ENCODE data around the gene S100A11.
"Not testable (repeated sequence)": the region's sequence is repeated elsewhere in the genome, so short reads cannot be mapped to it uniquely, and the experiment has no call there.

The S100A11 gene

DNA sequence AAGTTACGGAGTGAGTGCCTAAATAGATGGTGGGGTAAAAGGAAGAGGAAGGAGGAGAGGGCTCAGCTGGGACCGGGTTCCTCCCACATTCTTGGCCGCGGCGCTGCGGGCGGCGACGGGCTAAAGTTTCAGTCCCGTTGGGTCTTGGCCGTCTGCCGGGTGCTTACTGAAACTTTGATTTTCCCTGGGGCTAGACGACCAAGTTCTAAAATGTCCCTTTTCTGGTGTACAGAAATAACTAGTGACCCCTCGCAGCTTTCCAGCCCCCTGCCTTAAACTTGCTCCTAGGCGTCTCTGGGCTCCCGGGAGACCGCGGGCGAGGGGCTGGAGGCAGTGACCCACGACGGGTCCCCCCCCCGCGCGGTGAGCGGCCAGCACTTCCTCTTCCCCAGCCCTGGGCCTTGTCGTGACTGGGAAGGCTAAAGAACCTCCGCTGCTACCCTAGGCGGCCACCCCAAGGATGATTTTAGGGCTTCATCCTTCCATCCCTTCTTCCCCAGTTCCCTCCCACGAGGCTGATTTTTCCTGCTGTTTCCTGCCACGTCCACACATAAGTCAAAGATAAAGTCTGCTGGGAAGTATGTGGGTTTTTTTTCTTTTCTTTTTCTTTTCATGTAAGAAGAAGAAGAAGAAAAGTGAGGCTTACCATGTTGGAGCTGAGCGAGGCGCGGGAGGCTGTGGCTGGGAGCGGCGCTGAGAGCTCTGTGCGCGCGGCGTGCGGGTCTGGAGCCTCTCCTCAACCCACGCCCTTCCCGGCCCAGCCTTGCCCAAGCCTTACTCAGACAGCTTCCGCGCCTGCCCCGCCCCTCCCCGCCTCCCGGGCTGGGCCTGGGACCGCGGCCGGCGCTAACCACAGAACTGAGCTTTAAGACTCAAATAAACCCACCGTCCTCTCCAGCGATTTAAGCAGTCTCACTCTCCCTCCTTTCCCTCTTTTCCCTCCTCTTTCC is at the start of gene S100A11:
Gene S100A11 (minus strand): TSS at position 738 of the 950 bp plus-strand sequence. CDS start 89 bp downstream, at position 649.
- DNase-seq (ENCODE audit: low spot score), result peak; percentile 85

DNA sequence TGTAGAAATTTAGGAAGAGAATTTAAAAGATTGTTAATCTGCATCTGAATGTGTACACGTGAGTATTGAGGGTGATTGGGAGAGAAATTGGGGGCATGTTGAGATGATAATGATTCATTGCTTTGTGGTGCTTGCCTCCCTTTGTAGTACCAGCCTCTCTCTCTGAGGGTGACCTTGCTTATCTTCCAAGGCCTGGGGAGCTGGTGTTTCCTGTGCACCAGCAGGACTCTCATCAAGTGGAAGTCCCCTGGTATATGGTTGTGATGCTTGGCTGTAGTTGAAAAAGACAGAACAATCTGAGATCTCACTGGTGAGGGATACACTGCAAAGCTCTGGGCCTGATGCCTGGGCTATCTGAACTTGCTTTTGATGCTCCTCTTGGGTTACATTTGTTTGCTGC is 48.0 kb upstream of the S100A11 start:
- no peak for DNase-seq (ENCODE audit: low spot score)

DNA sequence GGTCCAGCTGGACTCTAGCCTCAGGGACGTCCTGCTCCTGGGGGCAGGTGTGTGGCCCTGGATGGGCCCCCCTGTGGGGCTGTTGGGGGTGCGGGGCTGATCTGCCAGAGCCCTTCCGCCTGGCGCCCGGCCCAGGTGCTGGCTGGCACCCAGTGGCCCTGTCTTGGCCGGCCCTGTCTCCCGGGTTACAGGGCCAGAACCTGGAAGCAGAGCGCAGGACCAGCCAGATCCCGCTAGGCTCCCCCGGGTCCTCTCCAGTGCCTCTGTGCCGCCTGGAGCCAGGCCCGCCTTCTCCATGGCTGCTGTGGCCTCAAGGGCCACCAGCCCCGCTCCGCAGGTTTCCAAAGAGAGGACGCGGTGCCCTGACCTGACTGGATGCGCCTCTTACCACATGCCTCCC is 44.2 kb upstream of the S100A11 start:
- DNase-seq (ENCODE audit: low spot score), result not testable (repeated sequence)

DNA sequence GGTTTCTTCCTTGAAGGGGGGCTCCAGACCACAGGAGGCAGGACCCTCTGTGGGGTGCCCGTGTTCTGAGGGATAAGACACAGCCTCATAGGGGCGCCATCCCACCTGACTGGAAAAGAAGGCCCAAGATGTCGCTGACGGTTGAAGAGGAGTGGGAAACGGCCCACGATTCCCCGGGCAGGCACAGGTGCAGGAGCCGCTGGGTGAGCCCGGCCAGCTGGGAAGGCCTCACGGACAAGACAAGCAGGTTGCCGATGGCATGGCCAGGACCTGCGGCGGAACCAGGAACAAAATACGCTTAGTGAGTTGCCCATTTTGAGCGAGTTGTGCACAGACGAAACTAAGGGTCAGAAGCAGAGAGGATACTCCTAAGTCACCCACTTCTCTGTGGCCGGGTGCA is 43.7 kb upstream of the S100A11 start:
- not testable (repeated sequence) for DNase-seq (ENCODE audit: low spot score)

DNA sequence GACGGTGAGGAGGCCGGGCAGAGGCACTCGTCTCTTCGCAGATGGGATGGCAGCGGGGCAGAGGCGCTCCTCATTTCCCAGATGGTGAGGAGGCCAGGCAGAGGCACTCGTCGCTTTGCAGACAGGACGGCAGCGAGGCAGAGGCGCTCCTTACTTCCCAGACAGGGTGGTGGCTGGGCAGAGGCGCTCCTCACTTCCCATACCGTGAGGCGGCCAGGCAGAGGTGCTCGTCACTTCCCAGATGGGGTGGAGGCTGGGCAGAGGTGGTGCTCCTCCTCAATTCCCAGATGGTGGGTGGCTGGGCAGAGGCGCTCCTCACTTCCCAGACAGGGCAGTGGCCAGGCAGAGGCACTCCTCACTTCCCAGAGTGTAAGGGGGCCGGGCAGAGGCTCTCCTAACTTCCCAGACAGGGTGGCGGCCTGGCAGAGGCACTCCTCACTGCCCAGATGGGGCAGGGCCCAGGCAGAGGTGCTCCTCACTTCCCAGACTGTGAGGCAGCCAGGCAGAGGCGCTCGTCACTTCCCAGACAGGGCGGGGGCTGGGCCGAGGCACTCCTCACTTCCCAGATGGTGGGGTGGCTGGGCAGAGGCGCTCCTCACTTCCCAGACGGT is 42.1 kb upstream of the S100A11 start:
- DNase-seq (ENCODE audit: low spot score), result no peak

DNA sequence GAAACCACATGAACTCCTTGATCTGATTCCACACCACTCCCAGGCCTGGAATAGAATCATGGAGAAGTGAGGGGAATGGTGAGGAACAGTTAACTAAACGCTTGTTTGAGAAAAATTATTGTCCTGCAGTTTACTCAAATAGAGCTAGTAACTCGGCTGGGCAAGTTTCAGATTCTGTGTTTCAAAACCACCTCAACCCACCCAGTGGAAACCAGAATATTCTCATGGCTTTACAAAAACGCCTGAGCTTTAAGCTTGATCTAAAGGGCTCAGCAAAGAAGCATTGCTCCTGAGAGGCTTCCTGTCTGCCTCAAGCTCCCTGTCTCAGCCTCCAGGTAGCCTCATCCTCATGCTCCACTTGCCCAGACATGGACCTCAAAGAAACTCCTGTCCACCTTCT is 35.5 kb upstream of the S100A11 start:
- no peak for DNase-seq (ENCODE audit: low spot score)

DNA sequence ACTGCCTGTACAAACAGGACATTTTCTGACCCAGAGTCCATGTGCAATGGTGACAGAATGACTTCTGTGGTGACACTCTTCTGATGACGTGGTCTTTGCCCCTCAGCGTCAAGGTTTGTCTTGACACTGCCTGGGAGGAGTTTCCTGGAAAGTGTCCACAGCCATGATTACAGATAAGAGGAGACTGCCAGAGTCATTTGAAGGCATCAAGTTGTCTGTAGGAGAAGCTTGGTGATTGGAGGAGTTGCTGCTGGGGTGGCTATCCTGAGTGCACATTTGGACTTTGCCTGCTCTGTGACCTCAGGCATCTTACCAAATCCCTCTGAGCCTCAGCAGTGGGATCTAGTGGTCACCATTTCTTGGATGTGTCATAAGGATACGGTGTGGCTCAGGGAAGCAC is 34.3 kb upstream of the S100A11 start:
- DNase-seq (ENCODE audit: low spot score), result no peak

DNA sequence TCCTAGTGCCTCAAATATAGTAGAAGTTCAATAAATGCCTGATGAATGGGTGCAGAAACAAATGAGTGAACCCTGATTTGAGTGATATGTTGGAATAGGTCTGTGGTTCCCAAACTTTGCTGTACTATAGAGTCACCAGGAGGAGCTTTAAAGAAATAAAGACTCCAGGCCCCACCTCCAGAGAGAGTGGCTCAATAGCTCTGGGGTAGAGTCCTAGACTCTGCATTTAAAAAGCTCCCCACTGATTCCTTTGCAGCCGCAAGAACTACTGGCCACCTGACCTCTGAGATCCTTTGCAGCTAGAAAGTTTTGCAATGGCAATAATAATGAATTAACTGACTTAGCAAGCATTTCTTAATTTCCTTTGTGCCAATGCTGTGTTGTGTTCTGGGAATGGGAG is 31.1 kb upstream of the S100A11 start:
- no peak for DNase-seq (ENCODE audit: low spot score)

DNA sequence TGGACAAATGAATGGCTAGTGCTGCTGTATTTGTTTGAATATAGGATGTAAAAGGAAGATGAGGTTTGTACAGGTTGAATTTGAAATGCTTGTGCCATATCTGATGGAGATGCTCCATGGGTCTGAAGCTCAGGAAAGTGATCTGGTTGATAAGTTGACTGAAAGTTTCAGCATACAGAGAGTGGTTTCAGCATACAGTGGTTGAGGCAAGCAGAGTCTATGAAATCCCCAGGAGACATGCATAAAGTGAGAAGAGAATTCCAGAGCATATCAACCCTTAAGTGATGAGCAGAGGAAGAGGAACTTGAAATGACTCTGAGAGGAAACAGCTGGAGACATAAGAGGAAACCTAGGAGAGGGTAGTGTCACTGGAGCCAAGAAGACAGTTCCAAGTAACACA is 30.3 kb upstream of the S100A11 start:
- no peak for DNase-seq (ENCODE audit: low spot score)

DNA sequence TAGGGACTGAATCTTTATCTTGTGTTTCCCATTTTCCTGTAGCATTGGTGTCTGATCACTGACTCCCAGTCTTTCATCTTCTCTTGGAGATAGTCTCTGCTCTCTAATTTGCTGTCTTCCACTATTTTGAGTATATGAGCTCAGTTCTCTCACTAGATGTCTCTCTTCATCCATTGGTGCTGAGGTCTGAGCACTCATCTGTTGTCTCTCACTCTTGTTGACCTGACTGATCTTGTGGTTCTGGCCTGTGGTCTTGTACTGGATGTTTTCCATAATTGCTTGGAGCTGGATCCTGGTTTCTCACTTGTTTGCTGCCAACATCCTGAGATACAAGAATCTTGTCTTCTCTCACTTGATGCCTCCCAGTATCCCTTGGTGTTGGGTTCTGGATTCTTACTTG is 25.1 kb upstream of the S100A11 start:
- DNase-seq (ENCODE audit: low spot score), result no peak

DNA sequence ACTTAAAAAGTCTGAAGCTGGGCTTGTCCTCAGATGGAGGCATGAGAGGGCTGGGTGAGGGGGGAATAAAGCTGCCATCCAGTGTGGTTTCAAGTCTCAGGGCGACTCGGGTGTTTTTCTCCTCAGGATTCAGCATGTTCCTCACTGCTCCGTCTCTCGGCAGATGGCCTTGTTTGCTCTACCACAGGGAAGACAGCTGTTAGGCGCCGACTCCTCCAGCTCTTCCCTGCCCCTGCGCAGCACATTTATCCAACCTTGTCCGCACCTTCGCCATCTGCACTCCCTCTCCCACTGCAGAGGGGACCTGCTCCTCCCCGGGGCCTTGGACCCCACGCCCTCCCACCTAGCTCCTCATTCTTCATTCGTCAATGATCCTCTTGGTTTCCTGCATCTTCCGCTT is 16.6 kb upstream of the S100A11 start:
- DNase-seq (ENCODE audit: low spot score), result no peak

DNA sequence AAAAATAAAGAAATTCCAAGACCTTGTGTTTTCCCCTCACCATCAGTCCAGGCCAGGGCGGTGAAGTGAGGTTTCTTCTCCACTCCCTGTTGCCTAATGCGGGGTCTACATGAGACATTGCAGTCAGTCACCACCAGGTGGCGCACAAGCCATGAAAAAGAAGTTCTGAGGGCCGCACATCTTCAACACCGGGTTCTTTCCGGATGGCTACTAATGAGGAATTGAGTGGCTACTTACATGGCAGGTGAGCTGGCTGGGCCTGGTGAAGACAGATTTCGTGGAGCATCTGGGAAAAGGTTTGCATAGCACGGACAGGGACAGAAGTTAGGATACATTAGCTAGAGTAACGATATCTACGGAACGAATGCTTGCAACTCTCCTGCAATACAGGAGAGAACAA is 15.8 kb upstream of the S100A11 start:
- DNase-seq (ENCODE audit: low spot score), result peak; percentile 81

DNA sequence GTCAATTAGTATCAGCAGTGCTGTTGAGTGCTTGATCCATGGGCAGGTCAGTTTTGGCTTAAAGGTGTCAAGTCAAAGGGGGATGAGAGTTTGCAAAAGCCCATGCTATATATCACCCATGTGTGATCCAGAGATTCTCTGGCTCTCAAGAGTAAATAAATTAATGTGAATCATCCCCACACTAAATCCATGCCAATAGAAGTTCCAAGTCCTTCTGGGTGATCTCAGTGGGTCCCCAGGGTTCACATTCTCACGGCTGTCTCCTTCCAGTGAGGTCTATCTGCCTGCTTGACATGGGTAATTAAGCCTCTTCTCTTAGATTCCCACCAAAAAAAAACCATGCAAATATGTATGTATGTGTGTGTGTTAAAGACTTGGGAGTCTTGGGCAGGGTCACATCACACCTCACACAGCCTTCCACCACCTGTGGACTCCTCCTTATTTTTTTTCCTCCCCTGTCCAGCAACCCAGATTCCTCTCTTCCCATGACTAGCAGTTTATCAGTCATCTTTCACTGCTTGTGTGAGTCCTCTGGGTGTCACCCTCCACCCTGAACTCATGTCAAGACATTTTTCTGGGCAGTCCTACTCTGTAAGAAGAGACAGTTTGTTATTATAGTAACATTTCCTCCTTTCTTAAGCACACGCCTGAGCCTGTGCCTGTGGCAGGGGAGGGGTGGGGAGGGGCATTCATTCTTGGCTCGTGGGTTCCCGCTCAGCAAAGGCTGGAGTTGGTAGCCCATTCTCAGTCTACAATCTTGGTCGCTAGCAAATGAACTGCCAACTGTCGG is 14.3 kb upstream of the S100A11 start:
- DNase-seq (ENCODE audit: low spot score), result no peak

DNA sequence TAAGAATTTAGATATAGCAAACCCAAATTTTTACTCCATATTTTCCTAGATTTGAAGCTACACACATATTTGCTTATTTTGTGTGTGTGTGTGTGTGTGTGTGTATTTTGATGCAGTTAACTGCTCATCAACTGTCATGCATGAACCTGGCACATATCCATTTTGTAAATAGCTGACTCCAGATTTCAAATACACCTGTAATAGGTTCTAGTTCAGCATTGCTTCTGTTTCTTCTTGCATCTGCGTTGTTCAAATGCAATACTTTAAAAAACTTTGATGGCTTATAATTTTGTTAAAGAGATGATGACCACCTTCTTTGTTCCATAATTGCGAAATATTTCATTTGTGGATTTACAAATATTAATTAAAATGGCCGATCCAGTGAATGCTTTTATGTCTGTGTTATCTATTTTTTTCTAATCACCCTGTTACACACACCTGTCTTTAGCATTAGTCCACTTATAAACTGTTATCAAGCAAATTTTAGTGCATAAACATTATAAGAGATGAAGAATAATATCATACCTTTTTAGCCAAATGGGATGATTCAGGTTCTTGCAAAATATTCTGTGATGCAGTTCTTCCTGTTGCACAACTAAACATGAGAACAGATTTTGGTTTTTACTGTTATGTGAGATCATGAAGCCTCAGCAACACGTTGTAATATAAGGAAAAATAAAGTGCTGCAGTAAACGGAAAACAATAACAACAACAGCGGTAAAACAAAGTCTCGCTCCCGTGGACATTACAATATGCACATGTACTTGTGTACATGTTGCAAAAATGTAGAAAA is 12.7 kb upstream of the S100A11 start:
- peak; percentile 21 for DNase-seq (ENCODE audit: low spot score)

DNA sequence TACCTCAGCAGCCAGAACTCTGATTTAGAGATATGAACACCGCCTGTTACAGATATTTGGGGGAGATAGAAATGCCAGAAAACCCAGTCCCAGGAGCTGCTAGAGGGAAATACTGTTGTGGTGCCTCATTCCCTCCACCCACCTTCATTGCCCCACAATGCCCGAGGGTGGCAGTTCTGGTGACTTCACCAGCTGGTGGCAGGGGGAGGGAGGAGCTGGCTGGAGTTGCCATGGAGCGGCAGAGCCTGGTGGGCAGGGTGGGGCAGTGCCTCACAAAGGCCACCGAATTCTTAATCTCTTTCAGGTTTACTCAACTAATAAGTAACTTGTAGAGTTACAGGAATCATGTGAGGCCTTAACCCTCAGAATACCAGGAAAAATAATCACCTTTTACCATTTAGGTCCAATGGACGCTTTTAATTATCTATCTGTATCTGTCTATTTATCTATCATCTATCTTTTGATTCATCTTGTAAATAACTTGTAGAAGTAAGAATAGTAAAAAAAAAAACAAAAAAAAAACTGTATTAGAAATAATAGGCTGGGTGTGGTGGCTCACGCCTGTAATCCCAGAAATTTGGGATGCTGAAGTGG is 11.7 kb upstream of the S100A11 start:
- DNase-seq (ENCODE audit: low spot score), result peak; percentile 80

DNA sequence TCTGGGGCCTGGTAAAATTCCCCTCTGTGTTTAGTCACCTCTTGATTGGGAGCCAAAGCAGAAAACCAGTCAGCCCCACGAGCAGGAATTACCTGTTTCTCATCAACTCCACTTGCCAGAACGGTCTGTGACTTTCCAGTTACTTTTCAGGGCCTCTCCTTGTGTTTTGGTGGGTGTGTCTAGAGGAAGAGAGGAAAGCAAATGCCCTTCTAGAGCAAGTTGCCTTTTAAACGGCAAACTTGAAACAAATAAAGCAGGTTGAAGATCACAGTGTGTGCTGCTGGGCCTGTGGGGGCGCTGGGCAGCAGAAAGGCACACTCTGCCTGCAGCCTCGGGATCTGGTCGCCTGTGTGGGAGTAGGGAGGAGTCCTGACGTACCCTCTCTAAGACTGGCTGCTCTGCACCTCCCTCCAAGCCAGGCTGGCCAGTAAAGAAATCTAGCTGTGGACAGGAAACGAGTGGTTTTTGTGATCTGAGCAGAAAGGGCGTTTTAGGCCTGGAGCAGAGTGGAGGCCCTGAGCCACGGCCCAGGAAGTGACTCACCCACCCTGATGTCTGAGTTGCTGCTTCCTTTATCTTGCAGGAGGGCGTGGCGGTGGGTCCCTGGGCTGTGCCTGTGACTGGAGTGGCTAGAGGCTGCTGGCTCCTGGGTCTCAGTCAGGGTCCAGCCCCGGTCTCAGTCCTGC is 11.1 kb upstream of the S100A11 start:
- peak; percentile 96 for DNase-seq (ENCODE audit: low spot score)

DNA sequence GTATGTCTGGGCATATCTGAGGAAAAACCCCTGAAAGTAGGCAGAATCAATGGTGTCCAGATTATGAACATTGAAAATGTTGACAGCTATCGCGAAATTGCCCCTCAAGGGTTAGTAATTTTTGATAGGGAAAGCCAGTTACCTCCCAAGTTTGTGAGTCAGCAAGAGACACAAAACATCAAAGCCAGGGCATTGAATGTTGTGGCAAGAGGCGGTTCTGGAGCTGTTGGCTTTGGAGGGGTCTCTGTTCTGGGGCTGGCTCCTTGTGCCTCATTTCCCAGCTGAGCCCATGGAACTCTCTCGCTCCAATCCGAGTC is 10.6 kb upstream of the S100A11 start:
- peak; percentile 17 for DNase-seq (ENCODE audit: low spot score)

DNA sequence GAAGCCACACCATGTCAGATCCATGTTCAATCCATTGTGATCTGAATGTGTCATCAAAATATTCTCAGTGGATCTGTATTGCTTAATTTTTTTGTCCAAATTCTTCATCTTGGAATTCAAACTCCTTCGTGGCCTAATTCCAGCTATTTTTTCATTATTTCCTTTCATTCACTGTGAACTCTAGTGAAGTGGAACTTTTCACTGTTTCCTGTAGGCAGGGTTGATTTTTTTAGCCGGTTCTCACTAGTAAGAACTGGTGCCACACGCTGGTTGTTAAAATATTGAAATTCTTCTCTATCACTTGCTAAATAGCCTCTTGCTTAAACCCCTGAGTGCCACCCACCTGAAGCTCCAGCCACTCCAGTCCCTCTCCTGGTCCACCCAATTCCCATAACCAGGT is 7.6 kb upstream of the S100A11 start:
- DNase-seq (ENCODE audit: low spot score), result no peak

DNA sequence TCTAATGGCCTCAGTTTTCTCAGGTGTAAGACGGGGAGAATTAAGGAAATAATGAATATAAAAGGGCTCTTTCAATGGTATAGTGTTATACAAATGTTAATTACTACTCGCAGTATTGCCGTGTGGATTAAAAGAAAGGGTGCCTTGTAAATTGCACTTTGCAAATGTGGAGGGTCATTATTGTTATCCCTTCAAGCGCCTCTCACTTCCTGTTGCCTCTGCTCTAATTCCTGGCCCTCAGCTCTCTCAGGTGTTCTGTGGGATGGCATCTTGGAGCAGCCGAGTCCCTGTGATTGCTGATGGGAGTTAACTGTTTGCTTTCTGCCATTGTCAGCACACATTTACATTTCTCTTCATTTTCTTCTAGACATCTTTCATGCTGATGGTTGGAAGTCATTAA is 7.1 kb upstream of the S100A11 start:
- no peak for DNase-seq (ENCODE audit: low spot score)

DNA sequence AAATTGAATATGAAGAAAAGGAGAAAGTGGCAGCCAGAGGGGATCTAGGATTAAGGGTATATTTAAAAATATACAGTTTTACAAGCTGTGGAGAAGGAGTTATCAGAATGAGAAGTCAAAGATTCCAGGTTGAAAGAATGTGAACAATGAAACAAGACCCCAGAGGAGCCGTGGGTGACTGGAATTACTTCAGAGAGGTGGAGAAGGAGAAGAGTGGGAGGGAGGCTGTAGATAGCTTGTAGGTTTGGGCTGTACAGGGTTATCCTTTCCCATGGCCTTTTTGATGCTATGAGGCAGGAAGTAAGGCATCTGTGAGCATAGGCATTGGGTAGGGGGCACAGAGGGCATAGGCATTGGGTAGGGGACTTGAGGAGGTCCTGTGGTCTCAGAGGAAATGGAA is 5.2 kb upstream of the S100A11 start:
- DNase-seq (ENCODE audit: low spot score), result no peak

DNA sequence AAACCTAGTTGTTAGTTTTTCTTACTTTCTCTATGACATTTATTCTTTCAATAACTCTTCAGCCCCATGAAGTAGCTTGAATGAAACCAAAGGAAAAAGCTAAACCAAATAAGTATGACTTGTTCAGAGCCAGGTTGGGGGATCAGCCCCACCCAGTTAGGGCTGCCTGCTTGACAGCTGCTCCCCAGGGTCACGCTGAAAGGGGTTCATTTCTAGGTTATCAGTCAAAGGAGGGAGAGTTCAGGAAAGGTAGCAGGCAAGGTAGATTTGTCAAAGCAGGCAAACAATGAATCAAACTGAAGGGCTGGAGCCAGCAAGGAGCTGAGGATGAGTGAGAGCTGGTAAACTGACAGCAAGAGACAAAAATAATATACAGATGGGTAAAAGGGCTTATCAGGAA is 3.1 kb upstream of the S100A11 start:
- no peak for DNase-seq (ENCODE audit: low spot score)

Data from activated CD4-positive, alpha-beta T cell treated with anti-CD3 and anti-CD28 coated beads, Interleukin-2, Interleukin-4, amounts not matched to agents 100 ng/mL and 50 ng/mL, durations not matched to agents 16 hours and 8 hours (primary cell).